NCI-H1092 (cell line): ENCODE measurements around the gene UMAD1.

ENCODE experiments used
- DNase-seq: peaks from one replicate; lab custom pipeline; 2025; lab: John Stamatoyannopoulos, UW

UMAD1 gene

GRCh38 chr7:7922684-7923385 lies 282.3 kb downstream of the UMAD1 start:
- no peak for DNase-seq

GRCh38 chr7:7923818-7924217 lies 283.3 kb downstream of the UMAD1 start:
- no peak for DNase-seq

DNA sequence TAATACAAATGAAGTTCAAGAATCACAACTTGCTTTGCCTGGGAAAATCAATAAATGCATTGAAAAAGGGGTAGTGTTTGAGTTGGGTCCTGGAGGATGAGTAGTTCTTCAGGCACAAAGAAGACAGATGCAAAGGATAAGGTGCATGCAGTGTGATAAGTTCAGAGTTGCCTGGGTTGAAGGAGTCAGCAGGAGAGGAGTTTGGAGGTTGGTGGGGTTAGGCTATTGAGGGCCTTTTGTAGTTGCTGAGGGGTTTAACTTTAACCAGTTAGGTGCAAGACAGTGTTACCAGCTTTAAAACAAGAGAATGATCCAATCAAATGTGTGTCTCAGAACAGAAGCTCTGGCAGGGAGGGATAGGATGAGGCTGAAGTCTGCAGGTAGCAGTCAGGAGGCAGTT lies 283.8 kb downstream of the UMAD1 start:
- no peak for DNase-seq
